HG03280 (cell line): Measurements from ENCODE around the gene OPRD1.
"Not testable (repeated sequence)": the region's sequence is repeated elsewhere in the genome, so short reads cannot be mapped to it uniquely, and the experiment has no call there.

Experiments used
- ATAC-seq: cut with Tn5 transposase; IDR thresholded peaks from one replicate; pipeline ENCODE4 v1.9.1; 2021; ENCODE audit warnings: mild to moderate bottlenecking, moderate library complexity; ENCODE audit not compliant: unreplicated experiment

The OPRD1 gene

GRCh38 chr1:28800324-28800723 lies 11.6 kb upstream of the OPRD1 start:
- ATAC-seq, result no peak

GRCh38 chr1:28801461-28801860 lies 10.5 kb upstream of the OPRD1 start:
- no peak for ATAC-seq

- no peak for ATAC-seq
Observed at GRCh38 chr1:28803051-28803450, 8.9 kb upstream of the OPRD1 start.

GRCh38 chr1:28803662-28804061 lies 8.3 kb upstream of the OPRD1 start:
- no peak for ATAC-seq

- ATAC-seq, result no peak
Observed at GRCh38 chr1:28804071-28804470, 7.9 kb upstream of the OPRD1 start.

- ATAC-seq, result no peak
Observed at GRCh38 chr1:28807046-28807445, 4.9 kb upstream of the OPRD1 start.

- ATAC-seq, result no peak
Observed at GRCh38 chr1:28807986-28808385, 4.0 kb upstream of the OPRD1 start.

- no peak for ATAC-seq
Observed at GRCh38 chr1:28811369-28811765, 603 bp upstream of the OPRD1 start.

- no peak for ATAC-seq
Observed at GRCh38 chr1:28812669-28813468, 899 bp downstream of the OPRD1 start.

- no peak for ATAC-seq
Observed at GRCh38 chr1:28813931-28814465, 2.0 kb downstream of the OPRD1 start.

GRCh38 chr1:28815533-28816185 lies 3.7 kb downstream of the OPRD1 start:
- ATAC-seq, result no peak

GRCh38 chr1:28817133-28817532 lies 5.2 kb downstream of the OPRD1 start:
- ATAC-seq, result no peak

GRCh38 chr1:28819020-28819419 lies 7.0 kb downstream of the OPRD1 start:
- ATAC-seq, result no peak

- no peak for ATAC-seq
Observed at GRCh38 chr1:28822799-28823198, 10.8 kb downstream of the OPRD1 start.

GRCh38 chr1:28824061-28824460 lies 12.1 kb downstream of the OPRD1 start:
- ATAC-seq, result not testable (repeated sequence)

GRCh38 chr1:28828227-28828858 lies 16.4 kb downstream of the OPRD1 start:
- not testable (repeated sequence) for ATAC-seq

GRCh38 chr1:28830814-28831213 lies 18.8 kb downstream of the OPRD1 start:
- no peak for ATAC-seq

- ATAC-seq, result no peak
Observed at GRCh38 chr1:28832966-28833365, 21.0 kb downstream of the OPRD1 start.

- ATAC-seq, result no peak
Observed at GRCh38 chr1:28833381-28833780, 21.4 kb downstream of the OPRD1 start.

GRCh38 chr1:28835237-28835650 lies 23.3 kb downstream of the OPRD1 start:
- ATAC-seq, result no peak

GRCh38 chr1:28836421-28836956 lies 24.5 kb downstream of the OPRD1 start:
- no peak for ATAC-seq
